HUES6 (cell line): ENCODE results near the gene ZW10.

Experiments used
- H3K27ac ChIP-seq: 2 replicates; pipeline ENCODE4 v1.7.0; 2013; ENCODE audit warnings: low read depth, mild to moderate bottlenecking, low read length, inconsistent platforms
- H3K27me3 ChIP-seq: 2 replicates; pipeline ENCODE4 v1.6.1; 2013; ENCODE audit warnings: low read length; ENCODE audit not compliant: control insufficient read depth, insufficient read depth
- H3K36me3 ChIP-seq: 2 replicates; pipeline ENCODE4 v1.6.1; 2013; ENCODE audit warnings: low read length; ENCODE audit not compliant: control insufficient read depth, insufficient read depth
- H3K4me1 ChIP-seq: 2 replicates; pipeline ENCODE4 v1.6.1; 2013; ENCODE audit warnings: low read length; ENCODE audit not compliant: control insufficient read depth, insufficient read depth
- H3K4me3 ChIP-seq: 2 replicates; pipeline ENCODE4 v1.5.1; 2013; ENCODE audit warnings: low read depth, low read length
- H3K9ac ChIP-seq: one replicate; pipeline ENCODE4 v1.6.1; 2013; ENCODE audit warnings: mild to moderate bottlenecking, low read length
- H3K9me3 ChIP-seq: 2 replicates; pipeline ENCODE4 v1.6.1; 2013; ENCODE audit warnings: low read depth, low read length; ENCODE audit not compliant: control insufficient read depth, insufficient read depth

The ZW10 gene

DNA sequence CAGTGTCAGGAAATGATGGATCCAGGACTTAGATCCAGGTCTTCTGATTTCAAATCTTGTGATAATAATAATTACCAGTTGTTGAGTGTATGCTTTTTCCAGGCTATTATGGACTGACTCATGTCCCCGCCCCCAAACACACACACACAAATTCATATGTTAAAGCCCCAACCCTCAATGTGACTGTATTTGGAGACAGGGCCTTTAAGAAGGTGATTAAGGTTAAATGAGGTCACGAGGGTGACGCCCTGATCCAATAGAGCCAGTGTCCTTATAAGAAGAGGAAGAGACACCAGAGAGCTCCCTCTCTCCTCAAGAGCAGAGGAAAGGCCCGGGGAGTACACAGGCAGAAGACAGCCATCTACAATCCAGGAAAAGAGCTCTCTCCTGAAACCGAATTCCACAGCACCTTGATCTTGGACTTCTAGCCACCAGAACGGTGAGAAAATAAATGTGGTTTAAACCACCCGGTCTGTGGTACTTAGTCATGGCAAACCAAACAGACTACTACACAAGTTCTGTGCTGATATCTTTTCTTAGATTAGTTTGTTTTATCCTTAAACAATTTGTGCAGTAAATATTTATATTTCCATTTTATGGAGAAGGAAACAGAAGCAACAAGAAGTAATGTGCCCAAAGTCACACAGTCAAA lies 75.6 kb downstream of the ZW10 start:
- Histone ChIP-seq H3K27ac (no peak overlapping the region), H3K9me3 (peaks cover 4% of the 10 kb centered on the region; the same call in 1 of the 2 replicates), H3K36me3 (no peaks in the 10 kb centered on the region), H3K27me3 (no peaks in the 10 kb centered on the region), H3K4me3 (no peak overlapping the region), H3K9ac (no peak overlapping the region), H3K4me1 (no peaks in the 10 kb centered on the region)

DNA sequence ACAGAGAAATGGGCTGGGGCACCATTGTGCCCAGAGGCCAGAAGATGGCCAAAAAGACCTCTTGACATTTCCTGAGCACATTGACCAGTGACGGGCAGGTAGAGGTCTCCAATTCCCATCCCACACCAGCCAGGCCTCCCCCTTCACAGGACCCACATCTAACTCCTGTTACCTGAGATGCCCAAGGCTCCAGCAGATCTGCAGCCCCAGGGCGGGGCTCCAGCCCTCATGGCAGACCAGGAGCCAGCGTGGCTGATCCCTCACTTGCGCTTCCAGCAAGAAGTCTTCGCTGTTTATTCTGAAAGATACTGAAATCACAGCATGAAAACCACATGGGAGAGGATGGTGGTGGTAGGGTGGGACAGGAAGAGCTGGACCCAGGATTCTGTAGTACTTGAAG lies 76.4 kb downstream of the ZW10 start:
- no peak overlapping the region for H3K4me3 ChIP-seq
- no peaks in the 10 kb centered on the region for H3K27me3 ChIP-seq
- H3K9me3 ChIP-seq: no peaks in the 10 kb centered on the region
- H3K27ac ChIP-seq: no peak overlapping the region
- H3K36me3 ChIP-seq: no peaks in the 10 kb centered on the region
- no peaks in the 10 kb centered on the region for H3K4me1 ChIP-seq
- no peak overlapping the region for H3K9ac ChIP-seq

GRCh38 chr11:113695207-113695606 lies 78.3 kb downstream of the ZW10 start:
- no peaks in the 10 kb centered on the region for H3K36me3 ChIP-seq
- no peaks in the 10 kb centered on the region for H3K9me3 ChIP-seq
- H3K27ac ChIP-seq: no peak overlapping the region
- peaks cover 7% of the 10 kb centered on the region; the same call in 1 of the 2 replicates for H3K4me1 ChIP-seq
- H3K27me3 ChIP-seq: no peaks in the 10 kb centered on the region
- H3K9ac ChIP-seq: no peak overlapping the region
- H3K4me3 ChIP-seq: no peak overlapping the region

DNA sequence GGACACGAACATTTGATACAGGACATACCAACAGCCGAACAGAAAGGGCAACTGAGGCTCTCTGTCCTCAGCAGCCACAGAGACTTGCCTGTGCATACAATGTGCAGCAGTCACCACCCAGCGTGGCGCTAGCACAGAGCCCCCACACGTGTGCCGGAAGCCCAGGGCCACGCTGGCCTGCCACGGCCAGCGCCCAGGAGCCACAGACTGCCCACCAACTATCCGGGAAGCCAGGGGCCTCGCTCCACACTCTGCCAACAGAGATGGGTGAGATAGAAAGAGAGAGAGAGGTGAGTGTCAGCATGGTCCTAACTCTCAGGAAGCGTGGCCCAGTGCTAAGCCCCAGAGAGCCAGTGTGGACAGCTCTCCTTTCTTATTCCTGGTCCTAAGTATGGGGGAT lies 79.1 kb downstream of the ZW10 start:
- Histone ChIP-seq H3K9me3 (no peaks in the 10 kb centered on the region), H3K27ac (no peak overlapping the region), H3K9ac (no peak overlapping the region), H3K4me1 (peaks cover 9% of the 10 kb centered on the region; the same call in 1 of the 2 replicates), H3K4me3 (no peak overlapping the region), H3K36me3 (no peaks in the 10 kb centered on the region), H3K27me3 (no peaks in the 10 kb centered on the region)

GRCh38 chr11:113693030-113693429 lies 80.5 kb downstream of the ZW10 start:
- Histone ChIP-seq H3K27me3 (no peaks in the 10 kb centered on the region), H3K9ac (no peak overlapping the region), H3K4me1 (peaks cover 9% of the 10 kb centered on the region; the same call in 1 of the 2 replicates), H3K4me3 (no peak overlapping the region), H3K36me3 (no peaks in the 10 kb centered on the region), H3K27ac (no peak overlapping the region), H3K9me3 (no peaks in the 10 kb centered on the region)

- peak overlapping the region; percentile 35 for H3K9ac ChIP-seq
- H3K27ac ChIP-seq: no peak overlapping the region
- H3K4me1 ChIP-seq: peaks cover 9% of the 10 kb centered on the region; the same call in 1 of the 2 replicates
Observed at GRCh38 chr11:113690619-113691569, 82.6 kb downstream of the ZW10 start.

DNA sequence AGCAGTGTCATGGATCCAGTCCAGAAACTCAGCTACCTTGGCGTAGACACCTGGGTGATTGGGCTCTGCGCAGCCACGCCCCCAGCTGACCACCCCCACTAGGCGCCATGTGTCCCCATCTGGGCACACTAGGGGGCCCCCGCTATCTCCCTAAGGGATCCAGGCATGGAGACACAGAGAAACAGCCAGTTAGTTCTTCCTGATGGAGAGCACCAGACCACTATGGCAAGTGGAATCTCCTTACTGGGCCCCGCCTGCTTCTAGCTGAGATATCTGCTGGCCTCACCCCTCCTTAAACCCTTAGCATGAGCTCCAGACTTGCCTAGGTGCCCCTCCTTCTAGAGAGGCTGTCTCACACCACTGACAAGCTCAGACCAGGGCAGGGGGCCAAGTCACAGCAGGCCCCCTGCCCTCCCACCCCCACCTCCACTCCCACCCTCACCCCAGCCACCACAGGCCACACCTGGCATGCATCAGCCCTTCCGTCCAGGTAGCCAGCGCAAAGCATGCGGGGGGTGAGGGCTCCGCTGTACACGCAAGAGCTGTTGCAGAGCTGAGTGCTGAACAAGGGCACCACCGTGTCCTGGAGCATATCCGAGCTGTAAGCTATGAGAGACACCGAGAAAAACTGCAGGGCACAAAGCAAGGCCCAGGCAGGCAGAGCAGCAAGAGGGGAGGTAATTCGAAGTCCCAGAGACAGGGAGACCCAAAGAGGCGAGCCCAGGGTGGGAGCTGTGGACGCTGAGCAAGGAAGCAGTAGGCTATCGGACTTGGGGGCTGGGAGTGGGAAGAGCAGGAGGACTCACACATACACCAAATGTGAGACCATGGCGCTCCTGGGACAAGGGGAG lies 83.5 kb downstream of the ZW10 start:
- H3K4me3 ChIP-seq: no peak overlapping the region
- H3K9ac ChIP-seq: peak overlapping the region; percentile 35
- H3K4me1 ChIP-seq: peaks cover 9% of the 10 kb centered on the region; the same call in 1 of the 2 replicates
- no peak overlapping the region for H3K27ac ChIP-seq
- H3K27me3 ChIP-seq: no peaks in the 10 kb centered on the region
- H3K36me3 ChIP-seq: no peaks in the 10 kb centered on the region
- H3K9me3 ChIP-seq: no peaks in the 10 kb centered on the region

More at GRCh38 chr11:113690619-113691569, 82.6 kb downstream of the ZW10 start:
- H3K9me3 ChIP-seq: no peaks in the 10 kb centered on the region
- no peaks in the 10 kb centered on the region for H3K27me3 ChIP-seq
- H3K36me3 ChIP-seq: no peaks in the 10 kb centered on the region
- H3K4me3 ChIP-seq: no peak overlapping the region

- no peak overlapping the region for H3K9ac ChIP-seq
- no peak overlapping the region for H3K4me3 ChIP-seq
- H3K9me3 ChIP-seq: no peaks in the 10 kb centered on the region
- no peaks in the 10 kb centered on the region for H3K36me3 ChIP-seq
- peaks cover 21% of the 10 kb centered on the region; the same call in 1 of the 2 replicates for H3K4me1 ChIP-seq
- H3K27ac ChIP-seq: no peak overlapping the region
- H3K27me3 ChIP-seq: no peaks in the 10 kb centered on the region
Observed at GRCh38 chr11:113685654-113686359, 87.7 kb downstream of the ZW10 start.

DNA sequence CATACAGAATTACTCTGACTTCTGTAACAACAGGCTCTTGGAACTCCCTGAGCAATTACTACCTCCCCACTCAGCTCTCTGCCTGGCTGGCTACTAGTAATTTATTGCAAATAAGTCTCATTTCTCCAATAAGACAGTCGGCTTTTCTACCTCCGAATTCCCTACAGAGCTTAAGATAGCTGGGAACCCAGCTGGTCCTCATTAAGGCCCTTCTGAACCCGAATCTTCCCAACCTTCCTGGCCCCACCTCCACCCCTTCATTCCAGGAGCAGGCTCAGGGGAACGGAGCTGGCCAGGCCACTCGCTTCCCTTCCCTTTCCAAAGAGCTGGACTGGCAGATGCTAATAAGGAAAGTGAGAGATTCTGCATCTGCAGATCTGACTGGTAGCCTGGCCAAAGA lies 89.0 kb downstream of the ZW10 start:
- Histone ChIP-seq H3K4me3 (no peak overlapping the region), H3K27me3 (no peaks in the 10 kb centered on the region), H3K9me3 (no peaks in the 10 kb centered on the region), H3K27ac (no peak overlapping the region), H3K36me3 (no peaks in the 10 kb centered on the region), H3K4me1 (peaks cover 14% of the 10 kb centered on the region; the same call in 1 of the 2 replicates), H3K9ac (no peak overlapping the region)

GRCh38 chr11:113683481-113684046 lies 89.9 kb downstream of the ZW10 start:
- no peak overlapping the region for H3K4me3 ChIP-seq
- H3K9me3 ChIP-seq: no peaks in the 10 kb centered on the region
- H3K36me3 ChIP-seq: no peaks in the 10 kb centered on the region
- H3K27ac ChIP-seq: no peak overlapping the region
- H3K9ac ChIP-seq: no peak overlapping the region
- H3K27me3 ChIP-seq: no peaks in the 10 kb centered on the region
- H3K4me1 ChIP-seq: peaks cover 14% of the 10 kb centered on the region; the same call in 1 of the 2 replicates
